Naive thymus-derived CD8-positive, alpha-beta T cell (primary cell): ENCODE measurements around the gene KANSL3. TPM values are rescaled to one million over a fixed set of nuclear protein-coding genes. Genes with fewer than 3 reads are reported as not detected.

Source experiments
- ATAC-seq, 2 donors: fragments of 150-1000 bp; cut with Tn5 transposase in 1 of 2; sonication (Bioruptor Pico), chemical (Tn5 transposase) in 1 of 2; 1 replicate in 1 of 2; 2 replicates in 1 of 2; pipeline ENCODE4 v1.10.0; 2021; ENCODE audit warnings: mild to moderate bottlenecking in 2 of 2, moderate library complexity in 2 of 2
- POLR2A ChIA-PET: fragments of 350-600 bp; sonication (Branson Sonifier 250); formaldehyde crosslinking; loops from one replicate; lab custom pipeline; 2021; ENCODE audit warnings: antibody characterized with exemption; lab: Charles Lee
- DNase-seq, 10 donors: peaks; one replicate each; pipeline versions ENCODE4 v3.0.0 to v3.0.0-alpha.2; 2020 to 2022
- H3K27ac Mint-ChIP-seq, 10 donors: one replicate each; pipeline ENCODE4 v1.8.0; 2020 to 2022; ENCODE audit warnings: mild to moderate bottlenecking in 10 of 10, mixed read lengths in 10 of 10, moderate library complexity in 4 of 10, inconsistent platforms in 1 of 10
- H3K27me3 Mint-ChIP-seq, 5 donors: one replicate each; pipeline ENCODE4 v1.8.0; 2021 to 2022; ENCODE audit warnings: mixed read lengths in 5 of 5
- H3K36me3 Mint-ChIP-seq, 3 donors: one replicate each; pipeline ENCODE4 v1.8.0; 2020 to 2022; ENCODE audit warnings: mixed read lengths in 3 of 3, mild to moderate bottlenecking in 2 of 3, inconsistent platforms in 1 of 3
- H3K4me1 Mint-ChIP-seq, 4 donors: one replicate each; pipeline ENCODE4 v1.8.0; 2021 to 2022; ENCODE audit warnings: mixed read lengths in 4 of 4
- H3K4me3 Mint-ChIP-seq, 10 donors: one replicate each; pipeline ENCODE4 v1.8.0; 2020 to 2022; ENCODE audit warnings: mild to moderate bottlenecking in 10 of 10, mixed read lengths in 10 of 10, moderate library complexity in 6 of 10, inconsistent platforms in 1 of 10
- H3K9me3 Mint-ChIP-seq, 9 donors: one replicate each; pipeline ENCODE4 v1.8.0; 2020 to 2022; ENCODE audit warnings: mixed read lengths in 9 of 9, mild to moderate bottlenecking in 3 of 9, inconsistent platforms in 1 of 9, moderate library complexity in 1 of 9
- polyA plus RNA-seq, 3 donors: library from polyadenylated mRNA; unstranded; fragments of 300-500 nt; fragmentation: Illumina TruSeq; gene quantifications; one replicate each; pipeline ENCODE4 v1.2.3, GENCODE V29; 2021
- total RNA-seq, 8 experiments: library from RNA in 2 of 8; stranded (reverse) in 2 of 8; gene quantifications; one replicate each; pipeline ENCODE4 v1.2.3 and lab custom pipeline; 2021 to 2026

KANSL3 gene
- total and polyA plus RNA-seq, 5 experiments from 2014 or later: 8.3 to 61.8 (median 18.2) TPM

DNA sequence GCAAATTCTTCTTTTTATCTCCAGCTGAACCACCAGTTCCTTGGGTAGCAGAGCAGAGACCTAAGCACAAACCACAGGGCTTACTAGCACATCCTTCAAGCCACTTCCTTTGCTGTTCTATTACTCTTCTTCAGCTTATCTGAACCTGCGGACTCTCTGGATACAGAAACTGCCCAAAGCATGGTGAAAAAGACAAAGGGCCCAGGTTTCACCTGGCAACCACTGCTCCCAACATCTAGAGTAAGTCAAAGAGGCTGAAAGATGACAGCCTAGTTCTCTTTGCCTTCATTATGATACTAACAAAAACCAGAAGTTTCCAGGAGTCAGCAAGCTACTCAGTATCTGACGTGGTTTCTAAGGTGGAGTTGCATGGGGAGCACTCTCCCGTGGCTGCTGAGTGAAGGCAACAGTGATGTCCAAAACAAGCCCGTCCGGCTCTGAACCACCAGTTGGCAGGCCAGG lies 43.4 kb downstream of the KANSL3 start:
- DNase-seq (peak in 4 of 10 donors; percentile 4 to 56 (median 40)), ATAC-seq (peak; percentile 87 to 92)
- POLR2A ChIA-PET: interaction anchor here (1.0 to 1.3 kb wide), 5 partner anchors 33 to 58 kb away, joined by 3 to 4 read pairs (median 4); partner anchors contain the start of gene ARID5A
- H3K4me3 Mint-ChIP-seq: peak overlapping the region in 9 of 10 donors; percentile 16 to 58 (median 54)
- peaks cover 18 to 38% (median 31%) of the 10 kb centered on the region in 4 donors for H3K4me1 Mint-ChIP-seq
- H3K9me3 Mint-ChIP-seq: no peaks in the 10 kb centered on the region
- peaks cover 10 to 76% (median 14%) of the 10 kb centered on the region in 3 donors for H3K36me3 Mint-ChIP-seq
- H3K27ac Mint-ChIP-seq: peak overlapping the region; percentile 60 to 93 (median 78)
- no peaks in the 10 kb centered on the region for H3K27me3 Mint-ChIP-seq

DNA sequence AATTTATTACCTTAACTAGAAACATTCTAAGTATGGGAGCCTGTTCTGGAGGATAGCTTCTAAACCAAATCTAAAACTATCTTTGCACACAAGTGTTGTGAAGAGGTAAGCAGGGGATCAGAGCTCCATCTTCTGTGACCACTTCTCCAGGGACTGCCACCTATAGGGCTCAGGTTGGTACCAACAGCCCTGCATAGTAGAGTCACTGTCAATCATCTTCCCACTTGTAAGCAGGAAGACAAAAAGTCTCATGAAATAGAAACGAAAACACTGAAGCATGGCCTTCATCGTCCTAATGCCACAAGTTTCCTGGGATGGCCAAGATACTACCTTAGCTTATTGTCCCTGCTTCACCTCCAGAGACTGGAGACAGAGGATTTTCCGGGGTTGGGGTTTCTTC lies 43.8 kb downstream of the KANSL3 start:
- Mint-ChIP-seq H3K9me3 (no peaks in the 10 kb centered on the region), H3K27me3 (no peaks in the 10 kb centered on the region), H3K27ac (peak overlapping the region in 9 of 10 donors; percentile 60 to 93 (median 78)), H3K36me3 (peaks cover 10 to 75% (median 14%) of the 10 kb centered on the region in 3 donors), H3K4me1 (peaks cover 21 to 38% (median 31%) of the 10 kb centered on the region in 4 donors), H3K4me3 (peak overlapping the region in 8 of 10 donors; percentile 26 to 58 (median 54))
- no peak for DNase-seq
- POLR2A ChIA-PET: interaction anchor here (1.0 to 1.3 kb wide), 4 partner anchors 34 to 57 kb away, joined by 3 to 4 read pairs (median 4); partner anchors contain the start of gene ARID5A
- peak; percentile 47 to 66 for ATAC-seq

DNA sequence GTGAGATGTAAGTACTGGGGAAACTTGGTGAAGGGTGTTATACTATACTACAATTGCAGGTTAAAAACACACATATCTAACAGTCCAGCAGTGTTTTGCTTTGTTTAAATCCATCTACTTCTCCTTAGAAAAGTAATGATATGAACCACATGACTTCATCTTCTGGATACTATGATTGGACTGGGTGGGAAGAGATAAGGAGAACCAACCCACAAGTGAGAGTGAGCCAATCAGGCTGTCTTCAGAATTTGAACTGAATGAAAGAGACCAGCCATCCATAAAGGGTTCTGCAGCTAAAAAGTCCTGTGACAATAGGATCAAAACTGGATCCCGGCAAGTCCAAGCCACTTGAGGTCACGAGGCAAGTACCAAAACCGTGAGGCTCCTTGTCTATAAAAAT lies 46.6 kb downstream of the KANSL3 start:
- no peak for ATAC-seq

DNA sequence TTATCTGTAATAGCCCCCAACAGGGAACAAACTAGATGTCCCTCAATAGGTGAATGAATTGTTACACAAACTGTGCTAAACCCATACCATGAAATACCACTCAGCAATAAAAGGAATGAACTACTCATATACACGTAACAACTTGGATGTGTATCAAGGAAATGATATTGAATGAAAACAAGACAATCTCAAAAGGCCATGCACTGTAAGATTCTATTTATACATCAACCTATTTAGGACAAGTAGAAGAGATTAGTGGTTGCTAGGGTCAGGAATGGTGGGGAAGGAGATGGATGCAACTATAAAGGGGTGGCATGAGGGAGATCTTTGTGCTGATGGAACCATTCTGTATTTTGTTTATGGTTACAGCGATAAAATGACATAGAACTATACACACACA lies 47.1 kb downstream of the KANSL3 start:
- Mint-ChIP-seq H3K27ac (peak overlapping the region in 2 of 10 donors; percentile 26 to 44), H3K9me3 (no peaks in the 10 kb centered on the region), H3K4me3 (no peak overlapping the region), H3K4me1 (peaks cover 27 to 38% (median 35%) of the 10 kb centered on the region in 4 donors), H3K36me3 (peaks cover 6 to 56% (median 14%) of the 10 kb centered on the region in 3 donors), H3K27me3 (no peaks in the 10 kb centered on the region)
- POLR2A ChIA-PET: no interaction called here
- DNase-seq (no peak), ATAC-seq (no peak)

More for the DNA sequence above, 46.6 kb downstream of the KANSL3 start:
- POLR2A ChIA-PET: no interaction called here
- Mint-ChIP-seq H3K27ac (peak overlapping the region in 1 of 10 donors; percentile 44), H3K9me3 (no peaks in the 10 kb centered on the region), H3K27me3 (no peaks in the 10 kb centered on the region), H3K4me1 (peaks cover 27 to 38% (median 35%) of the 10 kb centered on the region in 4 donors), H3K4me3 (no peak overlapping the region), H3K36me3 (peaks cover 6 to 57% (median 14%) of the 10 kb centered on the region in 3 donors)
- DNase-seq: no peak

DNA sequence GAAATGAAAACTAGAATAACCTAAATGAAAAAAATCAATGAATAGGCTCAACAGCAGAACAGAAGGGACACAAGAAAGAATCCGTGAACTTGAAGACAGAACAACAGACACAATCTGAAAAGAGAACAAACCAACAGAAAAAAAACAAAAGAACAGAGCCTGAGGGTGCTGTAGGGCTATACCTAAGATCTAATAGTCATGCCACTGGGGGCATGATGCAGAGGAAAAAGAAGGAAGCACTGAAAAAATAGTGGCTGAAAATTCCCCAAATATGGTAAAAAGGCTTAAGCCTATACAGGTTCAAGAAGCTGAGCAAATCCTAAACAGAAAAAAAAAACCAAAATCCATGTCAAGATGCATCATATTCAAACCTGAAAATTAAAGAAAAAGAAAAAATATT lies 50.3 kb downstream of the KANSL3 start:
- POLR2A ChIA-PET: no interaction called here
- DNase-seq (no peak), ATAC-seq (no peak)
- H3K9me3 Mint-ChIP-seq: no peaks in the 10 kb centered on the region
- H3K27me3 Mint-ChIP-seq: no peaks in the 10 kb centered on the region
- H3K4me3 Mint-ChIP-seq: no peak overlapping the region
- H3K36me3 Mint-ChIP-seq: peaks cover 0 to 29% (median 1%) of the 10 kb centered on the region in 3 donors
- H3K27ac Mint-ChIP-seq: no peak overlapping the region
- peaks cover 4 to 10% (median 8%) of the 10 kb centered on the region in 4 donors for H3K4me1 Mint-ChIP-seq

DNA sequence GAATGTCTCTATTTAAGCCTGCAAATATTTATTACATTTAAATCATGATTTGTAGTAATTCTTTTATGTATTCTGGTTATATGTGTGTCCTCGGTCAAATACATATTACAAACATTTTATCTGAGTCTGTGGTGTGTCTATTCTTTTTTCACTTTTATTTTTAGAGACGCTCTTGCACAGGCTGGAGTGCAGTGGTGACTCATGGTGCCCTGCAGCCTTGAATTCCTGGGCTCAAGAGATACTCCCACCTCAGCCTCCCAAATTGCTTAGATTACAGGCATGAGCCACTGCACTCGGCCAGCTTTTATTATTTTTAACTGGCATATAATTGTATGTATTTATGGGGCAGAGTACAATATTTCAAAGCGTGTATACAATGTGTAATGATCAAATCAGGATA lies 54.1 kb downstream of the KANSL3 start:
- Mint-ChIP-seq H3K9me3 (no peaks in the 10 kb centered on the region), H3K27ac (no peak overlapping the region), H3K4me3 (no peak overlapping the region), H3K36me3 (peaks cover 0 to 9% (median 1%) of the 10 kb centered on the region in 3 donors), H3K27me3 (no peaks in the 10 kb centered on the region), H3K4me1 (peaks cover 0 to 8% (median 4%) of the 10 kb centered on the region in 4 donors)
- ATAC-seq: no peak
- POLR2A ChIA-PET: no interaction called here
- no peak for DNase-seq

DNA sequence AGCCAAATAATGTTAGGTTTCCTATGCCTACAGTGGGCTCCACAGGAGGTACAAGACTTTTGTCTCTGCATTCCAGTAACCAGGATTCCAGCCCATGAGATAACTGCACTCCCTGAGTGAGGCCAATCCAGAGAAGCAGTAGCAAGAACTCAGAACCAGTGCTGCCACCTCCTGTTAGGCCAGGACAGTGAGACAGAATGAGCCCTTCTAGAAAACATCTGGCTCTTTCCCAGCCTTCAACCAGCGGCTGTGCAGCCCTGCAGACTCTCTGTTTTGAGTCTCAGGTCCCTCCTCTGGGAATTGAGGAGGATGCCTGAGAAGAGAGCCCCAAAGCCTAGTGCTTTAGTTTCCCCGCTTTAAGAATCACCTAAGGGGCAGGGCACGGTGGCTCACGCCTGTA lies 57.3 kb downstream of the KANSL3 start:
- Mint-ChIP-seq H3K36me3 (peaks cover 0 to 2% (median 0%) of the 10 kb centered on the region in 3 donors), H3K4me3 (no peak overlapping the region), H3K4me1 (peaks cover 0 to 2% (median 0%) of the 10 kb centered on the region in 4 donors), H3K9me3 (no peaks in the 10 kb centered on the region), H3K27me3 (no peaks in the 10 kb centered on the region), H3K27ac (no peak overlapping the region)
- DNase-seq: no peak
- POLR2A ChIA-PET: no interaction called here
- no peak for ATAC-seq

DNA sequence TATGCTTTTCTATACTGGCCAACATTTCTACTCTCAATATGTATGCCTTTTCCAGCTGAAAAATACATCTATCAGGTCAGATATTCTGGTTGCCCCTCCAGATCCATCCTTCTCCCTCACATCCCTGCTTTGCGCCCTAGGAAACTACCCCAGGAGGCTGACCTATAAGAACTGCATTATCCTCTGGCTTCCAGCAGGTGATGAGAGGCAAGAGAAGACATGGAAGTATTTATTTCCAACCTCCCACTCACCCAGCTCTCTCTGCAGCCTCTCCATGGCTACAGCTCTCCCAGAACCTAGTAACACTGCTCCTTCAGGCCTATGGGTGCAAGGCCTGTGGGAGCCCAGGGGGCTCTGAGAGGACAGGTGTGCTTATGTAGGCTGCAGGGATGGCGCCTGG lies 58.7 kb downstream of the KANSL3 start:
- no peak for DNase-seq
- POLR2A ChIA-PET: no interaction called here
- H3K36me3 Mint-ChIP-seq: peaks cover 0 to 2% (median 0%) of the 10 kb centered on the region in 3 donors
- H3K4me3 Mint-ChIP-seq: no peak overlapping the region
- ATAC-seq: no peak
- H3K27ac Mint-ChIP-seq: peak overlapping the region in 1 of 10 donors; percentile 41
- H3K9me3 Mint-ChIP-seq: no peaks in the 10 kb centered on the region
- no peaks in the 10 kb centered on the region for H3K27me3 Mint-ChIP-seq
- peaks cover 0 to 2% (median 0%) of the 10 kb centered on the region in 4 donors for H3K4me1 Mint-ChIP-seq

DNA sequence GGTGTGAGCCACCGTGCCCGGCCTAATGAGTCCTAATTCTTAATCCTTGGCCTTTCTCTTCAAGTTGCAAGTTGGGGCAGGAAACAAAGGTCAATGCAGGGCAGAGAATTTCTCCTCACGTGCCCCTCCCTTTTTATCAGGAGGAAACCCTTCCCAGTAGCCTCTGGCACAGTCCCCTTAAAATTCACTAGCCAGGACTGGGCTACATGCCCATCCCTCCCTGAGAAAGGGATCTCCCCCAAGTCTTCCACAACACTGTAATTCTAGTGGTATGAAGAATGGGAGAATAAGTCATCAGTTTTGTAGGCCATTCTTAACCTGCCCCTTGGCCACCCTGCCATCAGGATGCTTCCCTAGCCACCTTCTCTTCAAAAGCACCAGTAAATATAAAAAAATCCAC lies 59.4 kb downstream of the KANSL3 start:
- no peaks in the 10 kb centered on the region for H3K9me3 Mint-ChIP-seq
- no peak overlapping the region for H3K4me3 Mint-ChIP-seq
- no peak overlapping the region for H3K27ac Mint-ChIP-seq
- POLR2A ChIA-PET: no interaction called here
- DNase-seq (no peak), ATAC-seq (no peak)
- no peaks in the 10 kb centered on the region for H3K36me3 Mint-ChIP-seq
- H3K4me1 Mint-ChIP-seq: peaks cover 0 to 2% (median 0%) of the 10 kb centered on the region in 4 donors
- no peaks in the 10 kb centered on the region for H3K27me3 Mint-ChIP-seq

DNA sequence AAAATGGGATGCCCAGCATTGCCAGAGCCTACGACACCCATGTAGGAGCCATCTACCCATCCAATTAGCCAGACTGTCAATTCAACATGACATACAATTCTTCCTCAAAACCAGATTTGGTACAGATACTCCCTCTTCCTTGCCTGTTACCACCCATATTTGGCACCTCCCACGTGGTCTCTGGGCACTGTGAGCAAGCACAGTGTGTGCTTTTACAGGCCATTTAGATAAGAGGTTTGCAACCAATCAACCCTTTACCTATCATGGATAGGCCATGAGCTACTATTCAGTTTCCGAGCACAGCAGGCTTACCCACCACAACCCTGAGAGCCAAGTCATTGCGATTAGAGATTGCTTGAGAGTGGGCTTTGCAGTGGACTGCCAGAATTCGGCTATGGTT lies 60.6 kb downstream of the KANSL3 start:
- no peaks in the 10 kb centered on the region for H3K36me3 Mint-ChIP-seq
- POLR2A ChIA-PET: no interaction called here
- no peak overlapping the region for H3K4me3 Mint-ChIP-seq
- H3K4me1 Mint-ChIP-seq: peaks cover 0 to 2% (median 0%) of the 10 kb centered on the region in 4 donors
- DNase-seq (no peak), ATAC-seq (no peak)
- H3K27ac Mint-ChIP-seq: no peak overlapping the region
- no peaks in the 10 kb centered on the region for H3K9me3 Mint-ChIP-seq
- peaks cover 0 to 7% (median 0%) of the 10 kb centered on the region in 5 donors for H3K27me3 Mint-ChIP-seq

DNA sequence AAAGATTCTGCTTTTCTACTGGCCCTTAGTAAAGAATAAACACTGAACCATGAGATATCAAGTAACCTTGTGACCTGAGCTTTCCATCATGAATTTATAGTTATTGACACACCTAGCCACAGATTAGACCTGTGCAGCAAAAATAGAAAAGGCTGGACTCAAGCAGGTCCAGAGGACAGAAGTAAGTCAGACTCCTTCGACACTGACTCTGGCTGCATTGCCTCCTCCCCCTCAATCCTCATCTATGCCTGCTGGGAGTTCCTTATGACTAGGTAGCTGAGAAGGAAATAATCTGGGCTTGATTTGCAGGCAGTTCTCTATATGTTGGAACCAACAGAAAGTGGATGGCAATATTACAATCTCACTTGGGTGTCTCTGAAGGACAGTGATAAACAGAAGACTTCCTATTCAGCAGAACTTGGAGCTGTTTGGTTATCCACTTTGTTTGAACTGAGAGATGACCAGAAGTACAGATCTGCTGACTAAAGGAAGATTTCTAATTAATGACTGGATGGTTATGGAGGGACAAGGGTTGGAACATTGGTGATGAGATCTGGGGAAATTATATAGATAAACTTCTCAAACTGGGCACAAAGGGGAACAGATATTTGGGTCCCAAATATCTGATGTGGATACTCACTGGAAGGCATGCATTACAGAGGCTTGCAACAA lies 62.2 kb downstream of the KANSL3 start:
- H3K27me3 Mint-ChIP-seq: peaks cover 0 to 7% (median 0%) of the 10 kb centered on the region in 5 donors
- H3K4me1 Mint-ChIP-seq: peaks cover 0 to 2% (median 0%) of the 10 kb centered on the region in 4 donors
- H3K36me3 Mint-ChIP-seq: no peaks in the 10 kb centered on the region
- H3K4me3 Mint-ChIP-seq: no peak overlapping the region
- no peak for DNase-seq
- H3K27ac Mint-ChIP-seq: no peak overlapping the region
- ATAC-seq: no peak
- POLR2A ChIA-PET: no interaction called here
- no peaks in the 10 kb centered on the region for H3K9me3 Mint-ChIP-seq

DNA sequence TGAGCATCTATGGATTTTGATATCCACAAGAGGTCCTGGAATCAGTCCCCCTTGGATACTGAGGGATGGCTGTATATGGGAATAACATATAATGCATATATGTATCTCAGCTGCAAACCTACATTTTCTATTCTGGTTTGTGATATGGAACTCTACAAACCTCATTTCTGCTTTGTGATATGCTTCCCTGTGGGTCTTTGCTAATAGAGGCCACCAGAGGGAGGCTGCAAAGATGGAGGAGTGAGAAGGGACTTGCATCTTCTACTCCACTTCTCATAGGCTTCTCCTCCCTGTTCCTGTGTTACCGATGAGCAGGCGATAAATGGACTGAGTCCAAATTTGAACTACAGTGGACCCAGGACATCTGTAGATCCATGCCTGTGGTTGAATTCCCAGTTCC lies 63.7 kb downstream of the KANSL3 start:
- Mint-ChIP-seq H3K36me3 (no peaks in the 10 kb centered on the region), H3K27me3 (peaks cover 0 to 7% (median 0%) of the 10 kb centered on the region in 5 donors), H3K27ac (no peak overlapping the region), H3K4me1 (no peaks in the 10 kb centered on the region), H3K4me3 (no peak overlapping the region), H3K9me3 (no peaks in the 10 kb centered on the region)
- no peak for DNase-seq
- POLR2A ChIA-PET: no interaction called here
- ATAC-seq: no peak

DNA sequence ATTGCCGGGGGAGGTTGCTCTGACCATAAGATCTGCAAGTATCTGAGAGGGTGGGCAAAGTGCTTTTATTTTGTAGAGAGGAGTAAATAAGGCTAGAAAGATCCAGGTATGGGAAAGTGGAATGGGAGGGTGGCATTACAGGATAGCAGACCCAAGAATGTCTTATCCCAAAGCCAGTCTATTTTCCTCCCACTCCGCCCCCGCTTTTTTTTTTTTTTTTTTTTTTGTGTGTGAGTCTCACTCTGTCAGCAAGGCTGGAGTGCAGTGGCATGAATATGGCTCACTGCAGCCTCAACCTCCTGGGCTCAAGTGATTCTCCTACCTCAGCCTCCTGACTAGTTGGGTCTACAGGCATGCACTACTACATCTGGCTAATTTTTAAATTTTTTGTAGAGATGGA lies 70.0 kb downstream of the KANSL3 start:
- Mint-ChIP-seq H3K27me3 (peaks cover 0 to 3% (median 0%) of the 10 kb centered on the region in 5 donors), H3K4me3 (no peak overlapping the region), H3K4me1 (no peaks in the 10 kb centered on the region), H3K9me3 (peaks cover 0 to 2% (median 0%) of the 10 kb centered on the region in 9 donors), H3K36me3 (peaks cover 0 to 3% (median 0%) of the 10 kb centered on the region in 3 donors), H3K27ac (no peak overlapping the region)
- DNase-seq: no peak
- POLR2A ChIA-PET: interaction anchor here (0.6 kb wide), 1 partner anchor 30 kb away, joined by 4 read pairs; no protein-coding TSS in a partner anchor
- ATAC-seq: no peak
